Glutamatergic neuron (in vitro differentiated cells): ENCODE data around the gene PPP1R12C. TPM values are rescaled to one million over a fixed set of nuclear protein-coding genes. Genes with fewer than 3 reads are reported as not detected.

Source experiments
- DNase-seq: peaks from one replicate; pipeline ENCODE4 v3.0.0; 2022
- H3K27ac Mint-ChIP-seq: one replicate; pipeline ENCODE4 v1.8.0; 2020; ENCODE audit warnings: mild to moderate bottlenecking, mixed read lengths, inconsistent platforms; ENCODE audit not compliant: unreplicated experiment
- H3K27me3 Mint-ChIP-seq: one replicate; pipeline ENCODE4 v1.8.0; 2020; ENCODE audit warnings: mild to moderate bottlenecking, moderate library complexity, mixed read lengths, inconsistent platforms; ENCODE audit not compliant: unreplicated experiment
- H3K36me3 Mint-ChIP-seq: one replicate; pipeline ENCODE4 v1.8.0; 2020; ENCODE audit warnings: mild to moderate bottlenecking, mixed read lengths, inconsistent platforms; ENCODE audit not compliant: unreplicated experiment
- H3K4me1 Mint-ChIP-seq: one replicate; pipeline ENCODE4 v1.8.0; 2020; ENCODE audit warnings: mild to moderate bottlenecking, low read depth, mixed read lengths, inconsistent platforms; ENCODE audit not compliant: unreplicated experiment
- H3K4me3 Mint-ChIP-seq: one replicate; pipeline ENCODE4 v1.8.0; 2020; ENCODE audit warnings: mild to moderate bottlenecking, mixed read lengths, inconsistent platforms; ENCODE audit not compliant: unreplicated experiment
- H3K9me3 Mint-ChIP-seq: one replicate; pipeline ENCODE4 v1.8.0; 2020; ENCODE audit warnings: mild to moderate bottlenecking, moderate library complexity, mixed read lengths, inconsistent platforms; ENCODE audit not compliant: unreplicated experiment
- CTCF ChIP-seq: fragments of 200-600 bp; sonication (generic); IDR thresholded peaks from one replicate; pipeline ENCODE4 v1.5.0; 2021; ENCODE audit not compliant: partially characterized antibody, unreplicated experiment
- total RNA-seq: library from RNA; stranded (reverse); fragmentation: NEBNext Ultra II Directional; extraction: Animal tissue kit (Norgen Biotek cat#: 25700); gene quantifications from one replicate; pipeline ENCODE4 v1.2.1, GENCODE V29; 2021; ENCODE audit not compliant: unreplicated experiment

The PPP1R12C gene
- total RNA-seq, 1 donor from 2014 or later, result 150 TPM

GRCh38 chr19:55103190-55103589, 14.2 kb downstream of the PPP1R12C start:
- no peak overlapping the region for H3K4me3 Mint-ChIP-seq
- H3K9me3 Mint-ChIP-seq, result peaks cover 4% of the 10 kb centered on the region
- peaks cover 17% of the 10 kb centered on the region for H3K36me3 Mint-ChIP-seq
- DNase-seq, result no peak
- peaks cover 7% of the 10 kb centered on the region for H3K4me1 Mint-ChIP-seq
- no peak for TF ChIP-seq CTCF
- H3K27ac Mint-ChIP-seq, result no peak overlapping the region
- H3K27me3 Mint-ChIP-seq, result no peaks in the 10 kb centered on the region

GRCh38 chr19:55101261-55101660, 16.2 kb downstream of the PPP1R12C start:
- Mint-ChIP-seq H3K4me3 (no peak overlapping the region), H3K36me3 (peaks cover 17% of the 10 kb centered on the region), H3K4me1 (peaks cover 7% of the 10 kb centered on the region), H3K27me3 (peaks cover 2% of the 10 kb centered on the region), H3K27ac (no peak overlapping the region), H3K9me3 (peaks cover 6% of the 10 kb centered on the region)
- no peak for DNase-seq
- no peak for TF ChIP-seq CTCF

GRCh38 chr19:55099557-55100506, 17.6 kb downstream of the PPP1R12C start:
- peak; percentile 36 for DNase-seq
- no peak for TF ChIP-seq CTCF
- Mint-ChIP-seq H3K36me3 (peaks cover 12% of the 10 kb centered on the region), H3K4me1 (peaks cover 9% of the 10 kb centered on the region), H3K9me3 (peaks cover 6% of the 10 kb centered on the region), H3K27ac (peak overlapping the region; percentile 70), H3K27me3 (peaks cover 2% of the 10 kb centered on the region), H3K4me3 (peak overlapping the region; percentile 64)

- DNase-seq, result peak; percentile 33
- H3K4me1 Mint-ChIP-seq, result peaks cover 12% of the 10 kb centered on the region
- peak; percentile 36 for TF ChIP-seq CTCF
- peaks cover 8% of the 10 kb centered on the region for H3K9me3 Mint-ChIP-seq
- no peak overlapping the region for H3K27ac Mint-ChIP-seq
- peaks cover 4% of the 10 kb centered on the region for H3K27me3 Mint-ChIP-seq
- no peak overlapping the region for H3K4me3 Mint-ChIP-seq
- H3K36me3 Mint-ChIP-seq, result peaks cover 12% of the 10 kb centered on the region
Observed at GRCh38 chr19:55098716-55099556, 18.5 kb downstream of the PPP1R12C start.
